ENCODE measurements around the gene DRICH1.
"Not testable (repeated sequence)": the region's sequence is repeated elsewhere in the genome, so short reads cannot be mapped to it uniquely, and the experiment has no call there.

Gene DRICH1, protein sequence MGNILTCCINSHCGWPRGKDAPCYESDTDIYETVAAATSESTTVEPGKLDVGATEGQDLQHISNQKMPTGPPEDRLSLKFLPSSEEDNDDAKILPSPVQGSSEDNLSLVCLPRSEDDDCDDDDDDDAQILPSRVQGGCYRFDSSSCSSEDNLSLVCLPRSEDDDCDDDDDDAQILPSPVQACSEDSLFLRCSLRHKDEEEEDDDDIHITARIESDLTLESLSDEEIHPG

DNA sequence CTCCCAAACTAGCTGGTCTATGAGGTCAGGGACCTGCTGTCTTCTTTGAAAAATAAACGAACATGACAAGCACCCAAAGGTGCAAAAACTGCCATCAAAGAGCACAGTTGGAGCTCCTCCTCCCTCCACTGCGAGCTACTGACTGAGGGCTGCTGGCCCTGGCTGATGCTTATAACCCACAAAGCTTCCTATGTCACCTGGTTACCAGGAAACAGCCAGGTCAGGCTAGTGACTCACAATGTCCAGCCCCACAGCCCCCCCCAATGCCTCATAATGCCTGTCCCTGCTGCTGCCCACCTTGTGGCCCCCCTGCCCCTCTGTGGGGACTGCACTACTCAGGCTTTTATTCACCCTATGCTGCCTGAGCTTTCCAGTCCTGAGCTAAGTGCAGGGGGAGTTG is at the start of gene DRICH1:
DRICH1 (minus strand) TSS at position 144 of the 400 bp plus-strand sequence. CDS start 298 bp downstream, outside the sequence.
- no peak for DNase-seq (ENCODE audit: low spot score)

DNA sequence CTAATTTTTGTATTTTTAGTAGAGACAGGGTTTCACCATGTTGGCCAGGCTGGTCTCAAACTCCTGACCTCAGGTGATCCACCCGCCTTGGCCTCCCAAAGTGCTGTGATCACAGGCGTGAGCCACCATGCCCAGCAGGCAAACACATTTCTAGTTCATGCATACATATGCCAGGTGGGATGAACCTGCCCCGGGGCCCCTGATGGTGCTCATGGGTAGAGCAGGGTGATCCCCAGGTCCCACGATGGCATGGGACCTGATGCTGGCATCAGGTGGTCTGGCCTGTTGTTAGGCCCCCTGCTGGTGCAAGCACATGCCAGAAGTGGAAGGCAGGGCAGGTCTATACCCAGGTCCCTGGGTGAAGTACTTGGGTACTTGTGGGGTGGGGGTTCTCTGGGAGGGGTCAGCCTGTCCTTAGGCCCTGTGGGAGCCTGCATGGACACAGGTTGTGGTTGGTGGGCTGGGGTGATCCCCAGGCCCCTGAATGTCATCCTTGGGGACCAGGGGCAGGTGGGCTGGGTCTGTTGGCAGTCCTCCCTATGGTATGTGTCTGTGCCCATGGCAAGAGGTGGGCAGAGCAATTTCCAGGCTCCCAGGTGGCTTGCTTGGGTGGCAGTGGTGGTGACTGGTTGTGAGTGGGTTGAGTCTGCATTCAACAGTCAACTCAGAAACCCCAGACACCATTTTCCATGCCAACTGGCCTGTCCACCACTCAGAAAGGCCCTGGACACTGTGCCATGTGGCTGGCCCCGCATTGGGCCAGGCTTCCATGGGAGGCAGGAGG is 49.1 kb upstream of the DRICH1 start:
- DNase-seq (ENCODE audit: low spot score): no peak

DNA sequence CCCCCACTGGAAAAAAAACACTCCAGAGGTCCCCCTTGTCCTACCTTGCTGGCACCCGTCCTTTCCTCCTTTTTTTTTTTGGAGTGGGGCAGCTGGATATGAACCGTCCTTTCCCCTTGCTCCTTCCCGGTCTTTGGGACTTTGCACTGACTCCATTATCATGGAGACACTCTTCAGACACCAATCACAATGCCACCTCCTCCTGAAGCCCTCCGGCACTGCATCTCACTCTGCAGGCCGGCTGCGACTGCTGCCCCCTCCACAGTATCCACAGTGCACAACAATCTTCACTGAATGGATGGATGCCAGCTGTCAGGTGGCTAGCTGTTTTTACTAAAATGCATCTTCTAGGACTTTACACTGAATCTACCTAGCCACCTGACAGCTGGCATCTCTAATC is 46.0 kb upstream of the DRICH1 start:
- DNase-seq (ENCODE audit: low spot score): no peak

DNA sequence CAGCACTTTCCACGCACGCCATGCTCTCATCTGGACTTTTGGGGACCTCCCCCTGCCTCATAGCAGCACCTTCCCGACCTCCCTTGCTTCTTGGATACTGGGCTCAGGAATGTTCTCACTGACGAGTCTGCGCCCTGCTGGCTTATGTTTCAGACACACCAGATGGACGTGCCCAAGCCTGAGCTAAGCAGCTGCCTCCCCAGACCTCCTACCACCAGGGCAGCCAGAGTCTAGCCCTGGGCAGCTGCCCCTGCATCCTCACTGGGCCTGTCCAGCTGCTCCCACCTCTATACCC is 45.5 kb upstream of the DRICH1 start:
- DNase-seq (ENCODE audit: low spot score): no peak

DNA sequence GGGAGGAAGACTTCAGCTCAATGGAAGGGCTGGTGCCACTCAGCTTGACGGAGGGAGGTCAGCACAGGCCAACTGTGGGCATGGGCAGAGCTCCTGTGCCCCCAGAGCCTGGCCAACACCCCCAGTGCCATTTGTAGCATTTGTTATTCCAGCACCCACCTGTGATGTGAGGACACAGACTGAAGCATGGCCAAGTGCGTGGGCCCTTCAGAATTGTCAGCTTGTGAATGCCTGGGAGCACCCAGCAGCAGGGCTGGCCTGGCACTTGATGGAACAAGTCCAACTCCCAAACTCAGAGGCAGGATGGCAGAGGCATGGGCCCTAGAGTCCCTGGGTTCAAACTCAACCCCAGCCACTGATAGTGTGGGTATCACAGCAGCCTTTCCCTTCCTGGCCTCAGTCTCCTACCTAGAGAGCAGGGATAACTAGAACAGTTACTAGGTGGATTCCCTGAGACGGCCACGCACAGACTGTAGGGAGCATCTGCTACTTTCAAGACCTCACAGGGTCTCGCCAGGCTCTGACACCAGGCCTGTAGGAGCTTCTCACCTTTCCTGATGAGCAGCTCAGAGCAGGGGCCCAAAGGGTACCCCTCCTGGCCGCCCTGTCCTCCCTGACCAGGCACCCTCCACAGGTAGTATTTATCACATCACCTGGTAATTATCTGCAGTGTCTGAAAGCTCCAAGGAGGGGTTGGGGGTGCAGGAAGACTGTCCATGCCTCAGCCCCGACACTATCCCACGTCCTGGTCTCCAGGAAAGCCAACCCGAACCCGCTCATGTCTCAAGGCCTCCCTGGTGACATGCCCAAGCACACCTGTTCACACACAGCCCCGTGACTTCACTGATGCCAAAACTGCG is 45.0 kb upstream of the DRICH1 start:
- not testable (repeated sequence) for DNase-seq (ENCODE audit: low spot score)

DNA sequence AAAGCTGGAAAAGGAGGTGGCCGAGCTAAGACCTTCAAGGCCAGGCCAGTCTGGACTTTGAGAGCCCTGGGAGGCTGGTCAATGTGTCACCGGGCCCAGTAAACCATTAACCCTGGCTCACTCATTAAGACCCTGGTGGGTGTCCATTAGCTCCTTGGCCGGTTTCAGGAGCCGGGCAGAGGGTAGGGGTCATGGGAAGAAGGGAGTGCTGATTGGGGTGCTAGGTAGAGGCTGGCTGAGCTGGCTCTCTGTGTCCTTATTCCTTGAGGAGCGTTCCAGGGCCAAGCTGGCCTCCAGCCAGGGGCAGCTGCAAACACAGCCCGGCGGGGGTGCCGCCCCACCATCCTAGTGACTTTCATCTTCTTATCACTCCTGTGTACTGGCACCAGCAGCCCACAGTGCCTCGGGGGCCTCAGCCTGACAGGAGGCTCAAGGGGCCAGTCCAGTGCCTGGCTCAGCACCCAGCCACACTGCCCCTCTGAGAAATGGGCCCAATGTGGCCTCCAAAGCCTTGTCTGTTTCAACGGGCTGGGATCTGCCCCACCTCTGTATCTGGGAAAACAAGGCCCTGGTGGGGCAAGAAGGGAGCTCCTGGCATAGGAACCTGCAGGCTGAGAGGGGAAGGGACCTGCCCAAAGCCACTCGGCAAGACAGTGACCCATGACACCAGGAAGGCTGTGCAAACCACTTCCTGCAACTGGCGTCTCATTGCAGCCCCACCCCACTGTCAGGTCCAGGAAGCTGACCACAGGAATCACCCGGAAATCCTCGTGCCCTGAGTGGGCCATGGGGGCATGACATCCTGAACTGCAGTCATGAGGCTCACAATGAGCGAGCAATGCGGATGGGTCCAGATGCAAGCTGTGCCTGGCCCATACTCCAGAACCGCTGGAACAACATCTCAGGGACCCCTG is 43.6 kb upstream of the DRICH1 start:
- DNase-seq (ENCODE audit: low spot score): no peak

DNA sequence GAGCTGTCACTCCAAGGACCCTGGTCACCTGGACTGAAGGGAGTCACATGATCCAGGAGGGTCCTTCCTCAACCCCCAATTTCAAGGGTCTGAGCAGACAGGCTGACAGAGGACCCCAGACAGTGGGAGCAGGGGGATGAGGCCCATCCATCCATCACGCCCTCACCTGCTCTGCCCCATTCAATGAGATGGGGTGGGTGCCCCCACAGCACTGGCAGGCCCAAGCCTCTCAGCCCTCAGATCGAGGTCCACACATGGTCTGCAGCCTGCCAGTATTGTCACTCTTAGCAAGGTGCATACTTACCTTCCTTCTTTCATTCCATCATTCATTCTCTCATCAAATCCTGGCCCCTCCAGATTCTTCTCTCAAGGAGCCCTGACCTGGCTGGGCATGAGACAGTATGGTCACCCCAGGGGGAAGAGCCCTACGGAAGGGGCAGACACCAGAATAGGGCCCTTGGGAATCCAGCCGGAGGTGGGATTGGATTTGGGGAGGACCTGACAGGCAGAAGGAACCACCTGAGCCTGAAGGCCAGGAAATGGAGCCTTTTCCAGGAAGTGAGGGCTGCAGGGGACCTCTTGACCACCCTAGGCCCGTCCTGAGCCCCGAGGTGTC is 42.9 kb upstream of the DRICH1 start:
- not testable (repeated sequence) for DNase-seq (ENCODE audit: low spot score)

DNA sequence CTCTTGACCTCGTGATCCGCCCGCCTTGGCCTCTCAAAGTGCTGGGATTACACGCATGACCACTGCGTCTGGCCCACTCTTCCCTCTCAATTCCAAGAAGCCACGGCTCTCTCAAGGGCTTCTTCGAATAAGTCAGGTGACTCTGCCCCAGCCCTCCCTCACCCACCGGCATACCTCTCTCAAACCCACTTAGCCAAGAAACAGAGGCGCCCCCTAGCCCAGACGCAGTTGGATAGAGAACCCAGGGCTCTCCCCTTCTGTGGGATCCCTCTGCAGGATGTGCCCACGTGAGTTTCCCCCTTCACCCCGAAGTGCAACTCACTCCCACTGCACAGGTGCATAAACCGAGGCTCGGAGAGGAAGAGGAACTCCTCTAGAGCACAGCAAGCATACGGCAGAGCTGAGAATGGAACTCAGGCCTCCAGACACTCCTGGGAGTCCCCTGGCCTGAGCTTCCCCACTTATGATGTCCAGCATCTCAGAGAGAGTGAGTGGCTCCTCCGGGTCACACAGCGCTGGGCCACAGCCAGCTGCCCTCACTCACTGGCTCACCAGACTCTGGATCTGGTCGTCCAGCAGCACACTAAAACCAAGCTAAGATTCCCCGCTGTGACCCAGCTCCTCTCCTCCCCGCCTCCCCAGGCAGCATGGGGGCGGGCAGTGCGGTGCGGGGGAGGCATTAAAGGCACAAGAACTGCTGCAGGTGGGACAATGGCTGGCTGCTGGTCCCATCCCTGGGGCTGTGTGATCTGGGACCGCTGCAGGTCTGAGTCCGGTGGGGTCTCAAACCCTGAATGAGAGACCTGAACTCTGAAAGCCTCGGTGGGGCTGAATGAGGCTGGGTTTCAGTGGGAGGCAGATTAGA is 41.9 kb upstream of the DRICH1 start:
- peak; percentile 14 for DNase-seq (ENCODE audit: low spot score)

DNA sequence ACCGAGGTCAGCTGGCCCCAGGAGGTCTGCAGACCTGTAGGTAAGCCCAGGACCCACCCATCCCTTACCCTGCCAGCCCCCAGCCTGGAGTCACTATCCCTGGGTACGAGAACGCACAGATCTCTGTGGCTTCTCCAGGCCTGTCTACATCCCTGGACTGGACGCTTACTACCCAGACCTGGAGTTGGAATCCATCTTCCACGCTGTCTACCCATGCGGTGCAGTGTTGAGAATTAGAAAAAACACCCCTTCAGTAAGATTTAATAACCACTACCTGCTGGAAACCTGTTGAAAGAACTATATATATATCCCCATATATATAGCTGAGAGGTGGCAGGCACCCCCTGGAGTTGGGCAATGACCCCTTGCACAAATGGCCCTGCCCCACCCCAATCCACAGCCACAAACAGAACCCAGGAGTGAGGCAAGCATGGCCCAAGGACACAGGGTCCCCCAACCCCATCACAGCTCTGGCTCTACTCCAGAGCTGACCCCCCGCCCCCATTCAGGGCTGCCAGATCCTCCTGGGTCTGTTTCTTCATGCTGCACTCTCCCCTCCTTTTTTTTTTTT is 41.0 kb upstream of the DRICH1 start:
- no peak for DNase-seq (ENCODE audit: low spot score)

DNA sequence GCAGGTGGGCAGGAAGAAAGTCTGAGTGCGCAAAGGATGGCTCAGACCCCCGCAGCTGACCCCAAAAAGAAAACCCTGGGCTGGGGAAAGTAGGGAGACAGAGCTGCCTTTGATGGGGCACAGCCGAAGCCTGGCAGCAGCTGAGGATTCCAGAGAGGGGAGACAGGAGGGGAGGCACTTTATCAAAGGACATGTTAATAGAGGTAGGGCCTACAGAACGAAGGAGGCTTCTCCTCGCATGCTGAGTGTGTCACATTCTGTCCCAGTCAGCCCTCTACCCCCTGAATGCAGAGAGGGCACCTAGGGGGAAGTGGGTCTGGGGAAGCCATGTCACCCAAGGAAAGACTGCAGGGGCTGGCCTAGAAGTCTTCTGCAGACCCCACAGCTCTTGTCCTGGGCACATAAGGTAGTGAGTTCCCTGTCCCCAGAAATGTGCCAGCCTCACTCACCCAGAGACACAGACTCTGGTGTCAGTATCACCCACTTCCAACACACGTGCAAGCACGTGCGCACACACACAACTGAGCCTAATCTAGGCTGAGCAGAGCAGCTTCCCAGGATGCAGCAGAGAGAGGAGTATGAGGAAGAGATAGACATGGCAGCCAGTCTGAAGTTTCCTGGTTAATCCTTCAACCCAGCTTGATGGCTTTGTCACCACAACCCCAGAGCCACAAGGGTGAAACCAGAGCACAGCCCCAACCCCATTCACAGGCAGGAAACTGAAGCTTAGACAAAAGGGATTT is 40.4 kb upstream of the DRICH1 start:
- DNase-seq (ENCODE audit: low spot score): not testable (repeated sequence)

DNA sequence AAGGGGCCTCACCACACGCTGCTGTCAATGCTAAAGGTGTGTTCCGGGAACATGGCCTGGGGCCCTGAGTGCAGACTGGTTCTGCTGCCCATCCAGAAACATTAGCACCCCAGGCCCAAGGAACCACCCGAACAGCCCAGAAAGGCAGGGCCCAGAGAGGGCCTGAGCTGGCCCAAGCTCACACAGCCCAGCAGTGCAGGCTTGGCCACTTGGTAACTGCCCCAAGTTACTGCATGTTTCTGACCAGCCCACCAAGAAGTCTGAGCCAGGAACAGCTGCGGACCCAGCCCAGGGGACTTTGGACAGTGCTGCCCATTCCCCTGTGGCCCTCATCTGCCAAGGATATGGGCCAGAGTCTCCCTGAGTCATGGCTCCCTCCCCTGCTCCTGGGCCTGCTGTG is 39.3 kb upstream of the DRICH1 start:
- DNase-seq (ENCODE audit: low spot score): not testable (repeated sequence)

DNA sequence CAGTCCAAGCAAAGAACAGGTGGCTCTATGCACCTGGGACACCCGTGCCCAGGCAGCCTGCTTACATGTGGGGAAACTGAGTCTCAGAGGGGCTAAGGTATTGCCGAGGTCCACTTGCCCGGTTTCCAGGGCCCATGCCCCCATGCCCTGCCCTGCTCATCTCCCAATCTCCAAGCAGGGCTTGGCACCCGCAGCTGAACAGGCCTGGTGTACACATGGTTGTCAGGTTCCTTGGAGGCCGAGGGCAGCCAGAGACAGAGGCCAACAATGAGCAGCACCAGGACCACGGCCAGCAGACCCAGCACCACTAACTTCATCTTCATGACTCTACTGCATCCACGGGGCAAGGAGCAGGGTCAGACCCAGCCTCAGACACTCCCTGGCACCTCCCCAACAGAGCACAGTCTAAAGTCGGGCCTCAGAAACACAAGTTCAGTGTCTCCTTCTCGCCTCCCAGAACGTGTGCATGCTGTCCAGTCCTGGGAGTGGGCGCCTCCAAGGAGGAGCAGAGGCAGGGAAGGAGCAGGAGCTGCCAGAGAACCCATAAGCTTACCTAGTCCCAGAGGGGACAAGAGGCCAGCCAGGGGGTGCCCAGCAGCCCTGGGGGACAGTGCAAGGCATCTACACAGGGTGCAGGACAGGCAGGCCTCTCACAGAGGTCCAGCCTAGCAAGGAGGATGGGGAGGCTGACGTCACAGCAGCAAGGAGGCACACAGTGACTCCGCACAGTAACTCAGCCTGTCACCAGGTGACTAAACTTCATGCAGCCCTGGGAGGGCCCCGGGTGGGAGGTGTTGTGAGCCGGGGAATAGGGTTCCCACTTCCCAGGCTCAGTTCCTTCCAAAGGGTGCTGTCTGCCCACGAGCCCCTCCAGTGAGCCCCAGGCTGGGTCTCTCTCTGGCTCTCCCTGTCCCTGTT is 38.5 kb upstream of the DRICH1 start:
- no peak for DNase-seq (ENCODE audit: low spot score)

DNA sequence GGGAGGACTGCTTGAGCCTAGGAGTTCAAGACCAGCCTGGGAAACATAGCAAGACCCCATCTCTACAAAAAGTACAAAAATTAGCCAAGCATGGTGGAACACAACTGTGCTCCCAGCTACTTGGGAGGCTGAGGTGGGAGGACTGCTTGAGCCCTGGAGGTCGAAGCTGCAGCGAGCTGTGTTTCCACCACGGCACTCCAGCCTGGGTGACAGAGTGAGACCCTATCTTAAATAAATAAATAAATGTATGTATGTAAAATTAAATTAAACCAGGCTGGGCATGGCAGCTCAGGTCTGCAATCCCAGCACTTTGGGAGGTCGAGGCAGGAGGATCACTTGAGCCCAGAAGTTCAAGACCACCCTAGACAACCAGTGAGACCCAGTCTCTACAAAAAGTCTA is 28.3 kb upstream of the DRICH1 start:
- DNase-seq (ENCODE audit: low spot score): not testable (repeated sequence)

DNA sequence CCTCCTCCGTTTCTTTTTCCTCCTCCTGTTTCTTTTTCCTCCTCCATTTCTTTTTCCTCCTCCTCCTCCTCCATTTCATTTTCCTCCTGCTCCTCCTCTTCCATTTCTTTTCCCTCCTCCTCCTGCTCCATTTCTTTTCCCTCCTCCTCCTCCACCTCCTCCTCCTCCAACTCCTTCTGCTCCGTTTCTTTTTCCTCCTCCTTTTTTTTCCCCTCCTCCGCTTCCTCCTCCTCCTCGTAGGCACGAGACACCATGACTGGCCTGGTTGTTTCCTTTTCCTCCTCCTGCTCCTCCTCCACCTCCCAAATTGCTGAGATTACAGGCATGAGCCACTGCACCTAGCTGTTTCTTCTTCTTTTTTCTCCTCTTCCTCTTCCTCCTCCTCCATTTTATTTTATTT is 25.6 kb upstream of the DRICH1 start:
- no peak for DNase-seq (ENCODE audit: low spot score)

DNA sequence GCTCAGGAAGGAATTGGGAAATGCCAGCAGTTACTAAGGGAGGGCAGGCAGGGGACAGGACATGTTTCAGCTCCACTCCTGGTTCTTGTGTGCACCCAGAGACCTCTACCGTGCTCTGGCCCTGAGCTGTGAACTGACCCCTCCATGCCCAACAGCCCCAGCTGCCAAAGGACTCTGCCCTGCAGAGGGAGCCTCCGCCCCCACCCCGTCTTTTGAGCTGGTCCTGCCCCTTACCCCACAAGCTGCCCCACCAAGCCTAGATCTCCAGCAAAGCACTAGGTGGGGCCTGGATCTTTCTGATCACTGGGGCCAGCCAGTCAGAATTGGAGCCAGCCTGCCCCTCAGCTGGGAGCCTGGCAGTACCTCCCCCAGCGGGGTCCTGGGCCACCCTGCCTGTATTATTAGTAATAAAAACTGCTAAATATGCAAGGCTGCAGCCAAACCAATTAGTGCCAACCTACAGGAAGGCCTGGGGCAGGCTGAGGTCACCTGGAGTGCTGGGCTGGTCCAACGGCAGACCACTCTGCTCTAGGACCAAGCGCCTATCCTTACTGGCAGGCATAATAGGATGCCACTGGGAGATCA is 23.9 kb upstream of the DRICH1 start:
- no peak for DNase-seq (ENCODE audit: low spot score)

DNA sequence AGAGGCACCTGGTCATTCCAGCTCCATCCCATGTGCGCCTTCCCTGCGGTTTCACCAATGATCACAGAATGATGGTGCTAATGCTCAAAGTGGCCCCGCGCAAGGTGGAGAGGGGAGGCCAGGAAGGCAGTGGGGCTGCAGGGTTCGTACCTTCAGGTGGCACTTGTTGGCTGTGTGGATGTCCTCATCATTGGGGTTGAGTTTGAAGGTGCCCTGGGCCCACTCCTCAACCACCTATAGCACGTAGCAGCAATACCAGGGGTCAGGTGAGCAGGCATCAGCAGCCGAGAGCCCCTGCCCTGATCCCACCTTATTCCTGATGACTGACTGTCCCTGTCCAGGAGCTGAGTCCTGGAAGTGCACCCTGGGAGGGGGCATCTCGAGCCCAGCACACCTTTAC is 20.6 kb upstream of the DRICH1 start:
- DNase-seq (ENCODE audit: low spot score): no peak

DNA sequence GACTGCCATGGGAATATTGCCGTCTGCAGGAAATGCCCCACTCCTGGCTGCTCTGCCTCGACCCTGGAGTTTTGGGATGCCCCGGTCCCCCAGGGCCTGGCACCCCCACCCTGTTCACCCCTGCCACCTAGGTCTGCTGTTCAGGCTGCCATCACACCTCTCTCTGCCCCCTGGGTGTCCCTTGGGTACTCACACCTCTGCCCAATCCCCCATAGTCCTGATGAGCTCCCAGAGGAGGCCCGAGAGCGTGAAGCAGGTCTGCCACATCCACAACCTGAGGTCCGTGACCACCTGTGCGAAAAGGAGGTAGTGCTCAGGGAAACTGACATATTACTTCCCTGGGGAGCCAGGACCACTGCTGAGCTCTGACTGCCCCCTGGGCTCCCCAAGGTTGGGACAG is 20.2 kb upstream of the DRICH1 start:
- no peak for DNase-seq (ENCODE audit: low spot score)

DNA sequence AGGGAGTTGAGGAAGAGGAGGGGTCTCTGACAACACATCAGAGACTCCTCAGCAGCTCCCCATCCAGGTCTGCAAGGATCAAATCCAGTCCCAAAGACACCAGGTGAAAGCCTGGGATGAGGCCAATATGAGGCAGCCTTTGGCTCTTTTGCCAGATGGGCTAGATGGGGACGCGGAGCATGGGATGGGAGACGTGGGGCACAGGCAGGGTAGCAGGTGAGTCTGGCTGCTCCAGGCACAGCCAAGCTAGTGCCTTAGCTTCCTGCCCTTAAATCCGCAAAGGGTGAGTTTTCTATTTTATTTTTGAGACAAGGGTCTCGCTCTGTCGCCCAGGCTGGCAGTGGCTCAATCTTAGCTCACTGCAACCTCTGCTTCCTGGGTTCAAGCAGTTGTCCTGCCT is 19.6 kb upstream of the DRICH1 start:
- DNase-seq (ENCODE audit: low spot score): no peak

Data from putamen (tissue), 1 donor.